AML-193 (cell line): Measurements from ENCODE around the gene DOK6.

Experiments used
- DNase-seq, 2 experiments: peaks; one replicate each; lab custom pipeline; 2025; lab: John Stamatoyannopoulos, UW

DOK6 gene

DNA sequence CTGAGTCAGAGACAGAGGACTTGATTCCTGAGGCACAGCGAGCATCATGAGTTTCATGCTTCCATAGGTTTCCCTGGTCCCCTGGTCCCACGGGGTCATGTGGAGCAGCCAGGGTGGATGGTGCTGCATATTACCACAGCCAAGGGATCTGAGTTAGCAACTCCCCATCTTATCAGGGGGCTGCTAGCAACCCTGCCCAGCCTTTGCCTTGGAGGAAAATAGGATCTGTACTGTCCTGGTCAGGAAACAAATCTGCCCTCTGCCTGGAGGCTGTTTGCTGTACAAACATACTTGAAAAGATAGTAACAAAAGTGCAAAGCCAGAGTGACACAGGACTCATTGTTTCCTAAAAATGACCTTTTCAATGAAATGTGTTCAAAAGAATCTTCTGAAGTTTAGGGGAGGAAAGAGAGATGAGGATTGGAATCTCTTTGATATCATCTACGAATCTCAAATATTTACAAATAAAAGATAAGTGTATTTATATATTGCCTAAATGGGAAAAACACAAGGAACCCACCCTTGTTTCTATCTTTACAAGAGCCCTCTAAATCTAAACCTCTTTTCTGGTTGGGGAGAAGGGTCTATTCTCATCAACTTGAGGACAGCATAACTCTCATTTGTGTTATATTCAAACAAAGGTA, 352.2 kb downstream of the DOK6 start:
- DNase-seq, result no peak

DNA sequence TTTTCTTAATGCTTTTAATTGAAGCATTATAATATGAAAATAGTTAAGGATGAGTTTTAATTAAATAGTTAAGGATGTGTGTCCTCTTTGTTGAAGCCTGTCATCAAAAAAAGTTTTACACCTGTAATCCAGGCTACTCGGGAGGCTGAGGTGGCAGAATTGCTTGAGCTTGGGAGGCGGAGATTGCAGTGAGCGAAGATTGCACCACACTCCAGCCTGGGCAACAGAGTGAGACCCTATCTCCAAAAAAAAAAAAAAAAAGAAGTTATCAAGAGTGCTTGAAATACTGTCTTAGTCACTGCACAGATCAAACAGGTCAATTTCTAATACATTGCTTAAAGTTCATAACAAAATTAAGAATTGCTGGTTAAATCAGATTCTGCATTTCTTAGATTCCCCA, 353.4 kb downstream of the DOK6 start:
- DNase-seq, result no peak

DNA sequence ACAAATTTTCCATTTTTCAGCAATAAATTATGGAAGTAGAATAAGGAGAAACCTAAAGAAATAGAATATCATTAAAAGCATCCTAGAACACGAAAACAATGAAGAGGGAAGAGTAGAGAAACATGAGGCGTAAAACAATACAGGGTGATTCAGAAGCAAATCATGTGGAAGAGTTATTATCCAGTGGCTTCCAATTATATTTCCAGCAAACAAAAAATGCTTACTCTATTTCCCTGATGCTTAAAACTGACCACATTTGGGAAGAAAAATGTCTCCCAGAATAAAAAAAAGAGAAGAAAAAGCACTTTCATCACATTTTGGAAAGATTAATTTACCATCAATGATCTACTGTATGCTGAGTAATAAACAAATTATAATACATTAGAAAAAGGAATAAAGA, 354.4 kb downstream of the DOK6 start:
- DNase-seq, result no peak

DNA sequence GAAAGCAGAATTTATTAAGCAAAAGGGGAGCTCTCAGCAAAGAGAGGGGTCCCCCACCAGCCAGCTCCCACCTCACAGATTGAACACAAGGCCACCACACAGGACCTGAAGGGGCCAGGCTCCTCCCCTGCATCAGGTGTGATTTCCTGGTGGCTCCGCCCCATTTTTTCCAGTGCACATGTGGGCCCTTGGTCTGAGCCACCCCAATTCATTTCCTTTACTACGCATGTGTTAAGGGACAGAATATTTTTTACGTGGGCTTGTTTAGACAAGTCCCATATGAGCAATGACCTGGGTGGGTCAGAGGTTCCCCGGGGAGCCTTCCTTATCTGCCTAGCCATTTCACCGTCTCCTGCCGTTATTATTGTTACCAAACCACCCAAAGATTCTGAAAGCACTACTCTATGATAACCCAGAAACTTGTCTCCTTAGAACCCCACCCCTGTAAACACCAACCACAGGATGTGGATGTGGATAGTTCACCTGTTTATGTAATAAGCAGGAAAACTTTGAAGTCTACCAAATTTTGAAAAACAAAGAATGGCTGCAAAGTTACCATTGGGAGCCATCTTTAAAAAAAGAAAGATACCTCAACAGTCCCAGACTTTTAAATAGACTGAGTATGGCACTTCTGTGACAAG, 355.3 kb downstream of the DOK6 start:
- DNase-seq, result no peak

DNA sequence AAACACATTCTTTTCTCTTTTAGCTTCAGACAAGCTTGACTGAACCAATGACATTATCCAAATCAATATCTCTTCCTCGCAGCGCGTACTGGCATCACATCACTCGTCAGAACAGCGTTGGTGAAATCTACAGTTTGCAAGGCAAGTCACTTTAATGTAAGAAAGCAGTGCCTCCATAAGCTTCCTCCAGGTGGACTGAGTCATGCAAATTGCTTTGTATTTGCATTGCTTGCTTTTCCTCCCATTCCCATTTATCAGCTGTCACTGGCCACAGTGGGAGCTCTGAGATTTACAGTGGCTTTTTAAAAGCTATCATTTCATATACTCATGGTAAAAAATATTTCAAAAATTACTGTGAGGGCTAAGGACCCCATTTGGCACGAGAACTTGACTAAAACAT, 357.0 kb downstream of the DOK6 start:
- DNase-seq, result no peak

DNA sequence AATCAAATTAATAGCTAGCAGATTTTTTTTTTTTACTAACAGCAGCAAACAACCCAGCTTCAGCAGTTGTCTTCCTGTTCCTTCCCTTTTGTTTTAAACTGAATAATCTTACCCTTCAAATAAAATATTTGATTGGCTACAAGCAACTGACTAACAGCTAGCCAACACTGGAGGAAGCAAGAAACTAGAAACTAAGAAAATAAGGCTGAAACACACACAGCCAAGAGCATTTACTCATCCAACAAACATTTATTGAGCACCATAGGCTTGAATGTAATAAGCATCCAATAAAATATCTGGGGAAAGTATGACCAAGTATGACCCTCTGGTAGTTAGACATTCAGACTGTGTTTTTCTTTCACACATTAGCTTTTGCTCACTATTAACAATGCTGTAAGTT, 357.8 kb downstream of the DOK6 start:
- DNase-seq, result no peak

DNA sequence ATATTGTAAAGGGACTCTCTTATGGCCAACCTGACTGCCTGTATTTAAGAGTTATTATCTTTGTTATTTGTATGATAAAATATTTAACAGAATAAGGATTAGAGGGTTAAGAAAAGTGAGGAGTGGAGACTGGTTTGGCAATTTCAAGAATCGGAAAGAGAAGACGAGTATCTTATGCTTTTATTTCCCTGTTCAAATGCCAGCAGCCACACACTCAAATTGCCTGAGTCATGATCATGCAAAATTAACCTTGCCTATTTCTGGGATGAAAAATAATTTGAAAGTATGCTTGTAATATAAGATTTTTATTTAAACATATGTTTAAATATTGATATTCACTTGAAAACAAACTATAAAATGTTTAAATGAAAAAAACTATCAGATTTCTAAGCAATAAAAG, 358.4 kb downstream of the DOK6 start:
- no peak for DNase-seq

DNA sequence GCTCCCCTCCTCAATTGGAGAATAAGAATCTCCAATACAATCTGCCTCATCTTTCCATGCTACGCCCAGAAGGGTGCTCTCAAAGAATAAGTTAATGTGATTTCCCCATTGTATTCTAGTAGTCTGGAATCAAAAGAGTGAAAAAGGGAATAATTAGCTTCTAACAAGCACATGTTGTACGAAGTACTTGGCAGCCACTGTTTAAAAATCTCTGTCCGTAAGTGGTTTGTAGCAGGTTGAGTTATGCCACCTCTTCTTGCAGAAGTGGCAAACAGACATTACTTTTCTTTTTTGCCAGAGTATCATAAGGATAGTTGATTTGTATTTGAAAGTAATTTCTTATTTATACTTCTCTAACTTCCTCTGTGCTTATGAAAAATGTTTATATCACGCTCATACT, 362.3 kb downstream of the DOK6 start:
- no peak for DNase-seq

DNA sequence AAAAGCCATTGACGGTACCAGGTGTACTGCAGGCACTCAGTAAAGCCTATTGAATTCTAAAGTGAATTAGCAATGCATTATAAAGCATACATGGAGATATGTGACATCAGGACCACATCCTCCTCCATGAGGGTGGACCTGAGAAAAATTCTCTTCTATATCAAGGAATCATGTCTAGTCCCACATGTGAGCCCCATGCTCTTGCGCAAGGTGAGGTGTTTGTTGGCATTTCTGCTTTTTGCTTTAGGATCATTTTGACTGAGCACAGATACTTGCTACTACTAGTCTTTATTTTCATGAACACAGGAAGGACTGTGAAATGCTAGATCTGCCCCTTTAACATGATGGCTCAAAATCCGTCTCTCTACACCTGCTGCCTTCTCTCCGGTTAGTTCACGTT, 363.1 kb downstream of the DOK6 start:
- no peak for DNase-seq

DNA sequence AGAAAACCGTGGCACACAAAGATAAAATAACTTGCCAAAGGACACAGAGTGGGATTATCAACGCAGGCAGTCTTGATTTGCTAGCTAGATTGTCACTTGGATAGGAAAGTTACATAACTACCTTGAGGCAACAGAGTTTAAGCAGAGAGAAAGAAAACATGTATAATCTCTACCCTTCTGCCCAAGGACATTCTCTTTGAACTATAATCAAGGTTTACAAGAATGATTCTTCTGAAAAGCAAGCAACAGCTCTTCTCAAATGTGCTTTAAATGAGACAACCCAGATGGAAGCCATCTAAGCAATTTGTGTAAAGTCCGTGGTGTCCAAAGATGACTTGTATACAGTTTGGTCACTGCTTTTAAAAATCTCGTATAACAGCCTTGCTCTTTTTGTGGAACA, 369.6 kb downstream of the DOK6 start:
- no peak for DNase-seq

DNA sequence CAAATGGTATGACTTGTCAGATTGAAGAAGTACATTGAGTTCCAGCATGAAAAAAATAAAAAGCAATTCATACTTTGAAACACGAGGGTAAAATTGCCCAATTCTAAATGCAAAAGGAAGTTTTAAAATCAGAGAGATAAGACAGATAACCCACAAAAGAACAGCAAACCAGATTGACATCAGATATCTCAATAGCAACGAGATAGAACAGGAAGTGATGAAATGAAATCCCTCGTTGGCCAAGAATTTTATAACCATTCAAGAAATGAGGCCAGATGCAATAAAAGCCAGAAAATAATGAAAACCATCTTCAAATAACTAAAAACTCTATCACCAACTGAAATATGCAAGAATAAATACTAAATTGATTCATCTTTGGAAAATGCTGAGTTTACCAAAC, 374.1 kb downstream of the DOK6 start:
- DNase-seq, result peak in 1 of 2 experiments; percentile 5

DNA sequence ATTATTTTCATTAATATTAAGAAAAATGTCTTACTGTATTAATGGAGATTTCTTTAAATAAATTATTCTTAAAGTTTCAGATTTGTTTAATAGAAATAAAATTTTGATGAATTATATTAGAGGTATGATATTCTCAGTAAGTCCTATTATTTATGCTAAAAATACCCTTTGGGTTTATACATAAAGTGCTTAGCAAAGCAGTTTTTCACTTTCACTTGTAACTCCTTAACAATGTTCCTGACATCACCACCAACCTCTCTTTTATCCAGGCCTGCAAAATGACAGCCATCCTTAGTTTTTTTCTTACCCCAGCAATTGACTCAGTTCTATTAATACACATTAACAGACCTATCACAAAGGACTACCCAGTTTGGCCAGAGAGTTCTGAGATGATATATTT, 376.6 kb downstream of the DOK6 start:
- no peak for DNase-seq

DNA sequence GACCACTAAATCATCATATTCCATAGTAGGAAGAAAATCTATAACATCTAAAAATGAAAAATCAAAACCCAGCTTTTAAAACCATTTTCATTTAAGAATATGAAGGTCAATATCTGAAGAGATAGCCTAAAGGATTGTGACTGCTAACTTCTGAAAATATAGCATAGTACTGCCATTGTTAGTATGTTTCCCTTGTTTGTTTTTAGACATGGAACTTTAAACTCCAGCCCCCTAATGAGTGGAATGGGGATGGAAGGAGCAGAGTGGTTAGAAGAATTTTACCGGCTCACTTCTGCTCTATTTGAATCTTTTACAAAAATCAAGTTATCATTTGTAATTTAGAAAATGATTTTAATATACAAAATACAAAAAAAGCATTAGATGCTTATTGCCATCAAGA, 378.0 kb downstream of the DOK6 start:
- DNase-seq, result no peak

DNA sequence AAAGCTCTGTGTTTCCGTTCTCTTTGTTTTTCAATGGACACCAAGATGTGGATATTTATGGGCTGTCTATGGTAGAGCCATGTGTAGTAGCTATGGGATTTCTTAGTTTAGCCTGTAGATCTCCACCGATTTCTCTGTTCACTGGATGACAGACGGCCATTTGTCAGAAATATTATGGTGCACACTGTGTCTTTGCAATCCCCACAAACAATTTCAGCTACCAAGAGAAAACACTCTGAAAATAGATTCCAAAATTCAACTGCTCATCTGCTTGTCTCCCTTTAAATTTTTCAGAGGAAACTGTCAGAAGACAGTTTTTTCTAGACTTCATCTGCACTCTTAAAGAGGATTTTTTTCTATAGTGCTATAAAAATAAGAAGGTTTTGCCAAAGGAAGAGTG, 380.2 kb downstream of the DOK6 start:
- no peak for DNase-seq

DNA sequence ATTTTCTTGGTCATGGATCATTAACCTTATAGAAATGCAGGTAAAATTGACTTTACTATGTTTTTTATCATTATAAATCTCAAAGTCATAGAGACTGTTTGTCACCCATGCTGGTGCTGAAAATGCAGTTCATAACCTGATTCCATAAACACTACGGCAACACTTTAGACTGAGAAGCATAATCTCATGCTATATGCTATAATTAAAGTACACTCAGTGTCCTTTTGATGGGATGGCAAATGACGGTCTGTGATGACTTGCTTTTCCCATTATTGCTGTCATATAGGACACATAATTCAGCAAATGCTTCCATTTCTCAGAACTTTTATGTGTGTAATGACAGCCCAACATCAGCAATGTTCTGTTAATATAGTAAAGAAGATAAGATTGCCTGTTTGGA, 384.1 kb downstream of the DOK6 start:
- no peak for DNase-seq

DNA sequence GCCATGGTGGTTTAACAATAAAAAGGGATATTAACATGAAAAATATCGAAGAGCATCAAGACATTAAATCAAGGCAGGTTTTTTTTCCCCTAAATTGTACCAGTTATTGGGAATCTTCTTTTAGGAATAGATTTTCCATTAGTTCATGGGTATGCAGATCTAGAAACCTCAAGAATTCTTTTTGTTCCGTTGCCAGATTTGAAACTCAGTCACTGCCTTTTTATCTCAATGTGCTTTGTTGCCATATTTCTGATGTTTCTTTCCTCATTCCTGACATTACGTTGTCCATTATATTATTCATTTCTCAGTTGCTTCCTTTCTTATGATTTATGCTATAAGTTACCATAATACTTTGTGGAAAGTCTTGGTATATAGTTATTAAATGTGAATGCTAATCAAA, 384.8 kb downstream of the DOK6 start:
- no peak for DNase-seq

DNA sequence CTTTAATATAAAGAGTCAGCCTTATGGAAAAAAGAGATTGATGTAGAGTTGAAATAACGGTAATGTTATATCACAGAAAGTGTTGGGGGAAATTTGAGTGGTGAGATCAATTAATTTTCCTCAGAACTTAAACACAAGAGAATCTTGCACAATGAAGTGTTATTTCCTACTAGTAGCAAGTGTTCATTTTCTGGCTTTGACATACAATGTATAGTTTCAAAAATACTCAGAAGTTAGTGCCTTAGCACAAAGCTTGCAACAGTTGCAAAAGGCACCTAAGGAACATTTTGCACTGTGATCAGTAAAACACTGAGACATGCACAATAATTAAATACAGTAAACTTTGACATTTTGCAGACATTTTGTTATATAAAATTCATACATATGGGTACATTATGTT, 385.7 kb downstream of the DOK6 start:
- no peak for DNase-seq

DNA sequence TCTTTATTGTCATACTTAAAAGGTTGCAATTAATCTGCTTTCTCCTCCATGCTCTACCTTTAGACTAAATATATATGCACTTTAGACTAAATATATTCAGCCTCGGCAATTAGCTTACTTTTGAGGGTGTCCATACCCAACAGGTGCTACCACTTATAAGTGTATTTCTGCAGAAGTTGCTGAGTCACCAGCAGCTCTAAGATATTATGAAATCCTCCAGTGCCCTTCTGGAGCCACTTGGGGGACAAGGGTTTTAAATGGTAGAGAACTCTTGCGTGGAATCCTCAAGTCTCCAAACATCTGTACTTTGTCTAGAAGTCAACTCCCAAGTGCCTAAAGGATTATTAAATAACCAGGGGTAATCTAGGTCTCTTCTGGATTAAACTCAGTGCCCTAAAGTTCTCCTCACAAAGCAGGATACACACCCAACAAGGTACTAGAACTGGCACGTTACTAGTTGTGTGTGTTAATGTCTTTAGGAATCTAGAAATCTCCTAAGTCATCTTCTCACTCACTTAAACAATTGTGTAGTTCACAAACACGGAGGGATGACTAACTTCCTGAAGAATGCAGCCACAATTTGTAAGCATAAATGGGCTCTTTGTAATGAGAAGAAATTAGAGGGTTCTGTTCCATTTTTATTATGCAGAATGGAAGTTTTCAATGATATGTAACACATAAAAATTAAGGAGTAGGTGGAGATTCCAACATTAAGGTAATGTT, 387.3 kb downstream of the DOK6 start:
- DNase-seq, result no peak

DNA sequence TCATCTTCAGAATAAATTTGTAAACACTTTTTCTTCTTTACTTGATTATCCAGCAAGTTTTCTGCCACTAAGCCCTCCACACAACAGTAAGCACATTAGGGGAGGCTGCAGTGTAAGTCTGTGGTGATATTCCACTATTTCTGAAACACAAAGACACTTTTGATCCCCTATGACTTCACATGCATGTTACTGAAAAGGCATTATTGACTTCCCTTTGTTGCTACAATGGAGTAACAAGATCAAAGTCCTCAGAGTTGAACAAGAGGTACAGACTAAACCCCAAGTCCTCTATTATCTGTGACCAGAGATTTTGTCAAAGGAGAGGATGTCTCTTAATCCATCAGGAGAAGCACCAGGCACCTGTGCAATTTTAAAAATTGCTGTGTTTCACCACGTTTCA, 389.1 kb downstream of the DOK6 start:
- DNase-seq, result no peak

DNA sequence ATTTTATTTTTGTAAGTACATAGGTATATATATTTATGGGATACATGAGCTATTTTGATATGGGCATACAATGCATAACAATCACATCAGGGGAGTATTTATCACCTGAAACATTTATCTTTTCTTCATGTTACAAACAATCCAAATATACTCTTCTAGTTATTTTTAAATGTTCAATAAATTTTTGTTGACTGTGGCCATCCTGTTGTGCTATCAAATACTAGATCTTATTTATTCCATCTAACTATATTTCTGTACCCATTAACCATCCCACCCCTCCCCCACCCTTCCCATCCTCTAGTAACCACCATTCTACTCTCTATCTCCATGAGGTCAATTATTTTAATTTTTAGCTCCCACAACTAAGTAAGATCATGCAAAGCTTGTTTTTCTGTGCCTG, 390.0 kb downstream of the DOK6 start:
- no peak for DNase-seq

DNA sequence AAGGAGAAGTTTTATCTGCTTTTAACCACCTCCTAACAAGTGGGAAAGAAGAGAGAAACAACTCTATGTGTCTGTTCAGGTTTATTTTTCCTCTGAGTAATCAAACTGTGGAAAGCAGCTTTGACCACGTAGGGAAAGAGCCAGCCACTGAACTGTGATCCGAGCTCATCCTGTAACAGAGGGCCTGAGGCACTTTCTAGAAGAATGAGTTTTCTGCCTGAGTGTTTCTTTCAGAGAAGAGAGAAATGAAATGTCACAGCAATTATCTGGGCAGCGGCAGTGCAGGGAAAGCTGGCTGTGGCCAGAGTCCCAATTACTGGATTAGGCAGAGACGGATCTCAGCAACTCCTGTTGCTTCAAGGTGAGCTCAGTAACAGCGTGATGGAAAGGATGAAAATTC, 395.1 kb downstream of the DOK6 start:
- DNase-seq, result no peak

DNA sequence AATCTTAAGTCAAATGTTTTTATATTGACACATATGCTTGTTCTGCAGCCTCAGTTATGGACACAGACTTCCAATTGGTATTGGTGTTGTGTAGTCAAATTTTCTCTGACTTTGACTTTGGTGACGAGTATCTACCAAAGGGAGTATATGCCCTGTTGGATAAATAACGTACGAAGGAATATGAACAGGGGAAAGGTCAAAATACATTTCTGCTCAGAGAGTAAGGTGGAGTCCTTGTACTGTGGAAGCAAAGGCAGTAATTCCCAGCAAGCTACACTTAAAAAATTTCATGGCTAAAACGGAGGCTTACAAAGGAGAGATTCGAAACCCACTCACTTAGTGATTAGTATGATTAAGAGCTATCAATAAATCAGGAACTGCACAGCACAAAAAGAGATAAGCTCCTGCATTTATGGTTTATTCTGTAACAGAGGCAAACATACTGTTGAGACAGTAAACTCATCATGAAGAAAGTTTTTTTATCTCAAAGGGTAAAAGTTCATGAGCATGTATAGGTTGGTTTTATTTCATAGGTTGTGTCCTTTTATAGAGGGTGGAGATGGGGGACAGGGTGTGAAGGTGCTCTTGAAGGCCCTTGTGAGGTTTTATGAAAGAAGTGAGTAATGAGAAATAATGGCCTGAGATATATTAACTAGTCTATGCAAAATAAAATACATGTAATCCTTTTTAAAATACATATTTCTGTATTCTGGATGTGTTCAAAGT, 404.3 kb downstream of the DOK6 start:
- DNase-seq, result no peak

DNA sequence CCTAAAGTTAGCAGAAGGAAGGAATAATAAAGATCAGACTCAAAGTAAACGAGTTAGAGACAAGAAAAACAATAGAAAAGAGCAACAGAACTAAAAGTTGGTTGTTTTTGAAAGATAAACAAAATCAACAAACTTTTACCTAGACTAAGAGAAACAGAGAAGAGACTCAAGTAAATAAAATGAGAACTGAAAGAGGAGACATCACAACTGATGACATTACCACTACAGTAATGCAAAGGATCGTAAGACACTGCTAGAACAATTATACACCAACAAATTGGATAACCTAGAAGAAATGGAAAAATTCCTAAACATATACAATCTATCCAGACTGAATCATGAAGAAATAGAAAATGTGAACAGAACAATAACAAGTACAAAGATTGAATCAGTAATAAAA, 407.7 kb downstream of the DOK6 start:
- no peak for DNase-seq
